Sigmoid colon (tissue), 4 donors: ENCODE results near the gene KRTAP4-6.

Source experiments
- POLR2AphosphoS5 ChIP-seq, 4 donors: sonication (generic); formaldehyde crosslinking; IDR thresholded peaks; one replicate each; pipeline ENCODE4 v1.6.1; 2017; ENCODE audit warnings: antibody characterized with exemption in 4 of 4
- TF ChIP-seq, protein P1 (sequence below), 4 experiments: fragments of 450-650 bp in 3 of 4; fragments of 200-600 bp in 1 of 4; IDR thresholded peaks; one replicate each; pipeline ENCODE4 v1.5.1; 2016 to 2019; ENCODE audit warnings: antibody characterized with exemption in 4 of 4, mild to moderate bottlenecking in 3 of 4, moderate library complexity in 2 of 4

DNA sequence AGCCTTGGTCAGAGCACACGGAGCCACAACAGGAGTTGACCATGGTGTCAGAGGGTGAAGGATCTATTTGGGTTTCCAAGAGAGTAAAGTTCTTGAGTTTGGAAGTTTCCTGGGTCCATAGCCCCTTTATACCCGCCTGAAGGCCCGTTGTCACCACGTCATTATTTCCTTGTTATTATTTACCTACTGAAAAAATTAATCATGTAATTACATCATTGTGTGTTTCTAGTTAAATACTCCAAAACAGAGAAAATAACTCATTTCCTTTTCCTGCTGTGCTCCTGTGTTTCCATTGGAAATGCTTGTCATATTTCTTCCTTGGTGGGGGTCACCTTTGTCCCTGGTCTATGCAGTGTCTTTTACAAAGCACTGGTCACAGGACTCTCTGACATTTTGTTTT lies 42.3 kb downstream of the KRTAP4-6 start, which contains the start of gene KRTAP4-8:
- TF ChIP-seq POLR2AphosphoS5 (IDR thresholded peaks at IDR 0.05): no peak
- TF ChIP-seq, protein P1, sequence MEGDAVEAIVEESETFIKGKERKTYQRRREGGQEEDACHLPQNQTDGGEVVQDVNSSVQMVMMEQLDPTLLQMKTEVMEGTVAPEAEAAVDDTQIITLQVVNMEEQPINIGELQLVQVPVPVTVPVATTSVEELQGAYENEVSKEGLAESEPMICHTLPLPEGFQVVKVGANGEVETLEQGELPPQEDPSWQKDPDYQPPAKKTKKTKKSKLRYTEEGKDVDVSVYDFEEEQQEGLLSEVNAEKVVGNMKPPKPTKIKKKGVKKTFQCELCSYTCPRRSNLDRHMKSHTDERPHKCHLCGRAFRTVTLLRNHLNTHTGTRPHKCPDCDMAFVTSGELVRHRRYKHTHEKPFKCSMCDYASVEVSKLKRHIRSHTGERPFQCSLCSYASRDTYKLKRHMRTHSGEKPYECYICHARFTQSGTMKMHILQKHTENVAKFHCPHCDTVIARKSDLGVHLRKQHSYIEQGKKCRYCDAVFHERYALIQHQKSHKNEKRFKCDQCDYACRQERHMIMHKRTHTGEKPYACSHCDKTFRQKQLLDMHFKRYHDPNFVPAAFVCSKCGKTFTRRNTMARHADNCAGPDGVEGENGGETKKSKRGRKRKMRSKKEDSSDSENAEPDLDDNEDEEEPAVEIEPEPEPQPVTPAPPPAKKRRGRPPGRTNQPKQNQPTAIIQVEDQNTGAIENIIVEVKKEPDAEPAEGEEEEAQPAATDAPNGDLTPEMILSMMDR (IDR thresholded peaks at IDR 0.05): no peak
